ENCODE results near the gene CDK5RAP3. TPM values are rescaled to one million over a fixed set of nuclear protein-coding genes. Genes with fewer than 3 reads are reported as not detected.
"Not testable (repeated sequence)": the region's sequence is repeated elsewhere in the genome, so short reads cannot be mapped to it uniquely, and the experiment has no call there.

The CDK5RAP3 gene
- 48.0 and 76.6 TPM in 2 replicates for total RNA-seq

- DNase-seq, result peak; percentile 100
Observed at GRCh38 chr17:47970725-47971499, at the start of gene CDK5RAP3. CDK5RAP3 (plus strand) TSS chr17:47971113; CDS start chr17:47971147, 34 bp downstream.

- DNase-seq, result no peak
Observed at GRCh38 chr17:47924785-47925677, 45.9 kb upstream of the CDK5RAP3 start.

GRCh38 chr17:47925678-47925988 is 45.3 kb upstream of the CDK5RAP3 start:
- DNase-seq, result no peak

GRCh38 chr17:47927821-47928400 is 43.0 kb upstream of the CDK5RAP3 start:
- no peak for DNase-seq

- DNase-seq, result no peak
Observed at GRCh38 chr17:47928415-47928814, 42.5 kb upstream of the CDK5RAP3 start.

- DNase-seq, result no peak
Observed at GRCh38 chr17:47929218-47930000, 41.5 kb upstream of the CDK5RAP3 start.

GRCh38 chr17:47931848-47932247 is 39.1 kb upstream of the CDK5RAP3 start:
- DNase-seq, result no peak

GRCh38 chr17:47934856-47935255 is 36.1 kb upstream of the CDK5RAP3 start:
- peak; percentile 12 for DNase-seq

GRCh38 chr17:47935468-47935867 is 35.4 kb upstream of the CDK5RAP3 start:
- DNase-seq, result not testable (repeated sequence)

GRCh38 chr17:47935961-47936360 is 35.0 kb upstream of the CDK5RAP3 start:
- DNase-seq, result no peak

- DNase-seq, result no peak
Observed at GRCh38 chr17:47937941-47938340, 33.0 kb upstream of the CDK5RAP3 start.

GRCh38 chr17:47941246-47942095 is 29.4 kb upstream of the CDK5RAP3 start, which contains the start of gene PNPO:
PNPO (plus strand) TSS chr17:47941571; CDS start chr17:47941676, 105 bp downstream.
- DNase-seq, result peak; percentile 99

- DNase-seq, result peak; percentile 6
Observed at GRCh38 chr17:47942096-47942510, 28.8 kb upstream of the CDK5RAP3 start.

GRCh38 chr17:47942568-47942967 is 28.3 kb upstream of the CDK5RAP3 start:
- DNase-seq, result no peak

- DNase-seq, result no peak
Observed at GRCh38 chr17:47945080-47945479, 25.8 kb upstream of the CDK5RAP3 start.

GRCh38 chr17:47945529-47946508 is 25.1 kb upstream of the CDK5RAP3 start:
- no peak for DNase-seq

GRCh38 chr17:47946516-47946915 is 24.4 kb upstream of the CDK5RAP3 start:
- no peak for DNase-seq

- peak; percentile 94 for DNase-seq
Observed at GRCh38 chr17:47946929-47947397, 23.9 kb upstream of the CDK5RAP3 start.

GRCh38 chr17:47948706-47949196 is 22.2 kb upstream of the CDK5RAP3 start:
- DNase-seq, result peak; percentile 8

Data from dermis blood vessel endothelial cell (primary cell).